AG04449 (cell line): Measurements from ENCODE around the gene RASSF4.

Source experiments
- CTCF ChIA-PET: fragments of 350-600 bp; formaldehyde crosslinking; extraction: SDS; loops from one replicate; lab custom pipeline; 2021; ENCODE audit warnings: antibody characterized with exemption; lab: Yijun Ruan, JAX
- POLR2A ChIA-PET: fragments of 400-600, 350-600 bp; formaldehyde crosslinking; extraction: SDS; loops from one replicate; lab custom pipeline; 2020; ENCODE audit warnings: antibody characterized with exemption, inconsistent platforms; lab: Yijun Ruan, JAX
- DNase-seq: peaks from one replicate; pipeline ENCODE4 v3.0.0-alpha.2; 2010; ENCODE audit warnings: low read depth, low spot score
- H3K4me3 ChIP-seq: 2 replicates; pipeline ENCODE4 v1.5.1; 2011; ENCODE audit warnings: low read depth, mild to moderate bottlenecking, control low read depth, low read length
- TF ChIP-seq, protein P1 (sequence below): IDR thresholded peaks from one replicate; pipeline ENCODE4 v1.5.1; 2011; ENCODE audit warnings: mild to moderate bottlenecking, moderate library complexity, low read length, control low read depth, inconsistent platforms; ENCODE audit not compliant: insufficient read depth; ENCODE audit errors: missing control alignments

Gene RASSF4

GRCh38 chr10:44913350-44914081 is 46.1 kb upstream of the RASSF4 start:
- H3K4me3 ChIP-seq: no peak overlapping the region
- DNase-seq: no peak
- ChIA-PET CTCF (no interaction called here), POLR2A (no interaction called here)
- TF ChIP-seq, protein P1, sequence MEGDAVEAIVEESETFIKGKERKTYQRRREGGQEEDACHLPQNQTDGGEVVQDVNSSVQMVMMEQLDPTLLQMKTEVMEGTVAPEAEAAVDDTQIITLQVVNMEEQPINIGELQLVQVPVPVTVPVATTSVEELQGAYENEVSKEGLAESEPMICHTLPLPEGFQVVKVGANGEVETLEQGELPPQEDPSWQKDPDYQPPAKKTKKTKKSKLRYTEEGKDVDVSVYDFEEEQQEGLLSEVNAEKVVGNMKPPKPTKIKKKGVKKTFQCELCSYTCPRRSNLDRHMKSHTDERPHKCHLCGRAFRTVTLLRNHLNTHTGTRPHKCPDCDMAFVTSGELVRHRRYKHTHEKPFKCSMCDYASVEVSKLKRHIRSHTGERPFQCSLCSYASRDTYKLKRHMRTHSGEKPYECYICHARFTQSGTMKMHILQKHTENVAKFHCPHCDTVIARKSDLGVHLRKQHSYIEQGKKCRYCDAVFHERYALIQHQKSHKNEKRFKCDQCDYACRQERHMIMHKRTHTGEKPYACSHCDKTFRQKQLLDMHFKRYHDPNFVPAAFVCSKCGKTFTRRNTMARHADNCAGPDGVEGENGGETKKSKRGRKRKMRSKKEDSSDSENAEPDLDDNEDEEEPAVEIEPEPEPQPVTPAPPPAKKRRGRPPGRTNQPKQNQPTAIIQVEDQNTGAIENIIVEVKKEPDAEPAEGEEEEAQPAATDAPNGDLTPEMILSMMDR: no peak

GRCh38 chr10:44914891-44915290 is 44.7 kb upstream of the RASSF4 start:
- DNase-seq: no peak
- TF ChIP-seq, protein P1: no peak
- H3K4me3 ChIP-seq: no peak overlapping the region
- ChIA-PET POLR2A (no interaction called here), CTCF (no interaction called here)

DNA sequence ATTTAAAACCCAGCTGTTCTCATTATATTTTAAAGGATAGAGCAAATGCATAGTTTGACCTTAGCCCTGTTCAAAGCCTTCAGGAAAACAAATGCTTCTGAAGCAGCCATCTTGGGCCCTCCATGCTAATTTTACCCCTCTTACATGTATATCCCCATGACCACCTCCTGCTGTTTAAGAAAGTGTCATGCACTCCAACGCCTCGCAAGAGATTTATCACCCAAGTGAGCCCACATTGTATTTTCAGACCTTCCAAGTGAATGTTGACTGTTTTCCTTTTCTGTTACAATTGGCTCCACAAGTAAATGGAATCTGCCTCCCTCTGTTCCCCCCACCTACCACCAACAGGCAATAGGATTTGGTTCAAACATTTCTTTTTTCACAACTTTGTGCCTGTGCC is 43.2 kb upstream of the RASSF4 start:
- POLR2A ChIA-PET: no interaction called here
- H3K4me3 ChIP-seq: no peak overlapping the region
- CTCF ChIA-PET: no interaction called here
- DNase-seq: no peak
- TF ChIP-seq, protein P1: no peak

DNA sequence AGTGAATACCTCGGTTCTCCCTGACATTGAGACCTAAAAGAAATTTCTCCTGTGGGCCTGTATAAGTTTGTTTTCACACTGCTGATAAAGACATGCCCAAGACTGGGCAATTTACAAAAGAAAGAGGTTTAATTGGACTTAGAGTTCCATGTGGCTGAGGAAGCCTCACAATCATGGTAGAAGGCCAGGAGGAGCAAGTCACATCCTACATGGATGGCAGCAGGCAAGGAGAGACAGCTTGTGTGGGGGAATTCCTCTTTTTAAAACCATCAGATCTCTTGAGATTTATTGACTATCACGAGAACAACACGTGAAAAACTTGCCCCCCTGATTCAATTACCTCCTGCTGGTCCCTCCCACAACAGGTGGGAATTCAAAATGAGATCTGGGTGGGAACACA is 41.8 kb upstream of the RASSF4 start:
- ChIA-PET CTCF (interaction anchor here (1.2 kb wide), 1 partner anchor 15 kb away, joined by 4 read pairs; no protein-coding TSS in a partner anchor), POLR2A (no interaction called here)
- no peak for DNase-seq
- H3K4me3 ChIP-seq: no peak overlapping the region
- TF ChIP-seq, protein P1: no peak

- DNase-seq: no peak
- ChIA-PET POLR2A (no interaction called here), CTCF (interaction anchor here (6.8 kb wide), 1 partner anchor 13 kb away, joined by 82 read pairs; no protein-coding TSS in a partner anchor)
- no peak overlapping the region for H3K4me3 ChIP-seq
- TF ChIP-seq, protein P1: no peak
These were observed 39.4 kb upstream of the RASSF4 start for GRCh38 chr10:44920252-44920651.

DNA sequence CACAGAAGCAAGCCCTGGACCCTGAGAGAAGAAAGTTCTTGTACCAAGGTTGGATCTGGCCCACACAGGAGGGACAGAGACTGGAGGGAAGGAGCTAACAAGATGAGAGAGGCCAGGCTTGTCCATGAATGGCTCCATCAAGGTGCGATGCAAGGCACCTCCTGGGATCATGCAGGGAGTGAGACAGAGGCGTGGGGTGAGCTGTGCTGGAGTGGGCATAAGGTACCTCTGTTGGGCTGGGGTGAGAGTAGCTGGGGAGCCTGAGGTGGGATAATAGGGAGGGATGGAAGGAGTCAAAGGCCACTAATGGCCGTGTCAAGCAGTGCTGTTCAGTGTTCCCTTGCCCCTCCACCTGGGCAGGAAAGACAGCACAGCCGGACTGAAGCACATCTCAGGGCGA is 38.5 kb upstream of the RASSF4 start:
- ChIA-PET CTCF (interaction anchor here (6.8 kb wide), 1 partner anchor 12 kb away, joined by 82 read pairs; no protein-coding TSS in a partner anchor), POLR2A (no interaction called here)
- no peak for DNase-seq
- no peak overlapping the region for H3K4me3 ChIP-seq
- TF ChIP-seq, protein P1: no peak
